Sigmoid colon (tissue), 3 donors: ENCODE measurements around the gene SOX2.

Source experiments
- CTCF ChIP-seq, 4 experiments: fragments of 450-650 bp in 3 of 4; fragments of 200-600 bp in 1 of 4; IDR thresholded peaks; one replicate each; pipeline ENCODE4 v1.5.1; 2016 to 2019; ENCODE audit warnings: antibody characterized with exemption in 4 of 4, mild to moderate bottlenecking in 3 of 4, moderate library complexity in 2 of 4
- POLR2A ChIP-seq, 2 donors: fragments of 450-650 bp; IDR thresholded peaks; one replicate each; pipeline ENCODE4 v1.6.1; 2016; ENCODE audit warnings: antibody characterized with exemption in 2 of 2, mild to moderate bottlenecking in 2 of 2, moderate library complexity in 2 of 2

- TF ChIP-seq POLR2A (IDR thresholded peaks at IDR 0.05) = no peak
- TF ChIP-seq CTCF (IDR thresholded peaks at IDR 0.05) = no peak
Observed at GRCh38 chr3:181724192-181724965, 12.7 kb downstream of the SOX2 start.
